Measurements from ENCODE around the gene RBFOX2. TPM values are rescaled to one million over a fixed set of nuclear protein-coding genes. Genes with fewer than 3 reads are reported as not detected.

RBFOX2 gene
- total and polyA plus RNA-seq, 2 donors (not counting 3 experiments of a cell fraction or from before 2014, with no cell fraction given), result 125 to 142 TPM

GRCh38 chr22:35993048-35993714 lies 35.4 kb downstream of the RBFOX2 start:
- Histone ChIP-seq H3K79me2 (ENCODE audit: control insufficient read depth, insufficient read depth, low read length) (peaks cover 23% of the 10 kb centered on the region), H3K9me3 (replicated peaks; ENCODE audit: control insufficient read depth, insufficient read depth, low read length) (no peaks in the 10 kb centered on the region), H3K4me1 (ENCODE audit: control insufficient read depth, extremely low read depth, insufficient read depth, low read length) (peaks cover 24% of the 10 kb centered on the region), H4K20me1 (replicated peaks; ENCODE audit: control insufficient read depth, extremely low read depth, insufficient read depth, low read length) (no peaks in the 10 kb centered on the region), H3K4me3 (replicated peaks in 1 of 3; ENCODE audit: insufficient read depth in 1 of 3, low read depth in 1 of 3, low read length in 3 of 3) (no peak overlapping the region), H3K4me2 (ENCODE audit: insufficient read depth, low read length) (no peak overlapping the region), H3K27me3 (ENCODE audit: control insufficient read depth in 2 of 2, insufficient read depth in 2 of 2, low read length in 2 of 2) (no peaks in the 10 kb centered on the region), H3K9ac (replicated peaks; ENCODE audit: extremely low read depth, insufficient read depth, low read length) (no peak overlapping the region), H3K36me3 (ENCODE audit: control insufficient read depth in 2 of 2, extremely low read depth in 1 of 2, insufficient read depth in 2 of 2, low read length in 2 of 2) (no peaks in the 10 kb centered on the region), H3K9me1 (replicated peaks; ENCODE audit: control insufficient read depth, extremely low read depth, insufficient read depth, low read length) (no peaks in the 10 kb centered on the region), H2AFZ (ENCODE audit: low read depth, low read length) (no peak overlapping the region), H3K27ac (ENCODE audit: insufficient read depth, low read depth, low read length) (no peak overlapping the region)
- TF ChIP-seq JUN (IDR thresholded peaks at IDR 0.05; ENCODE audit: borderline replicate concordance, insufficient read depth, insufficient read length, low read depth), result no peak
- CTCF ChIA-PET, result interaction anchor here (0.9 to 1.0 kb wide), 3 partner anchors 11 to 72 kb away, joined by 4 to 9 read pairs (median 4); no protein-coding TSS in a partner anchor
- intact Hi-C loops (cut with micrococcal nuclease), result no loop called here
- DNase-seq (ENCODE audit: low read depth, low spot score), result no peak
- BruUV-seq (replicated peaks), result no TSS peak
- dilution Hi-C loops (cut with MboI; ENCODE audit: extremely low pct_ligation_motif_present, low sequenced_read_pairs), result no loop called here
- no peak for FAIRE-seq
- POLR2A ChIA-PET, result no interaction called here

GRCh38 chr22:35991168-35991567 lies 37.5 kb downstream of the RBFOX2 start:
- dilution Hi-C loops (cut with MboI; ENCODE audit: extremely low pct_ligation_motif_present, low sequenced_read_pairs), result no loop called here

More at GRCh38 chr22:35991168-35991567, 37.5 kb downstream of the RBFOX2 start:
- TF ChIP-seq POLR2A (IDR thresholded peaks at IDR 0.05; ENCODE audit: low read depth, low read length), result no peak
- TF ChIP-seq FOS (IDR thresholded peaks at IDR 0.05; ENCODE audit: borderline replicate concordance, insufficient read depth, low read length), result no peak
- no peak overlapping the region for H3K27ac ChIP-seq (ENCODE audit: insufficient read depth, low read depth, low read length)
- BruUV-seq (replicated peaks), result no TSS peak
- no peak overlapping the region for H2AFZ ChIP-seq (ENCODE audit: low read depth, low read length)
- CTCF ChIA-PET, result no interaction called here
- no peak overlapping the region for H3K4me3 ChIP-seq (replicated peaks in 1 of 3; ENCODE audit: insufficient read depth in 1 of 3, low read depth in 1 of 3, low read length in 3 of 3)
- peaks cover 14% of the 10 kb centered on the region for H3K4me1 ChIP-seq (ENCODE audit: control insufficient read depth, extremely low read depth, insufficient read depth, low read length)
- intact Hi-C loops (cut with micrococcal nuclease), result no loop called here
- DNase-seq (ENCODE audit: low read depth, low spot score) (no peak), FAIRE-seq (no peak)
- H3K9me3 ChIP-seq (replicated peaks; ENCODE audit: control insufficient read depth, insufficient read depth, low read length), result no peaks in the 10 kb centered on the region
- peaks cover 17% of the 10 kb centered on the region for H3K79me2 ChIP-seq (ENCODE audit: control insufficient read depth, insufficient read depth, low read length)
- no peaks in the 10 kb centered on the region for H3K27me3 ChIP-seq (ENCODE audit: control insufficient read depth in 2 of 2, insufficient read depth in 2 of 2, low read length in 2 of 2)
- H3K36me3 ChIP-seq (ENCODE audit: control insufficient read depth in 2 of 2, extremely low read depth in 1 of 2, insufficient read depth in 2 of 2, low read length in 2 of 2), result no peaks in the 10 kb centered on the region
- H3K4me2 ChIP-seq (ENCODE audit: insufficient read depth, low read length), result no peak overlapping the region
- POLR2A ChIA-PET, result no interaction called here
- no peaks in the 10 kb centered on the region for H3K9me1 ChIP-seq (replicated peaks; ENCODE audit: control insufficient read depth, extremely low read depth, insufficient read depth, low read length)
- H4K20me1 ChIP-seq (replicated peaks; ENCODE audit: control insufficient read depth, extremely low read depth, insufficient read depth, low read length), result peaks cover 2% of the 10 kb centered on the region
- no peak overlapping the region for H3K9ac ChIP-seq (replicated peaks; ENCODE audit: extremely low read depth, insufficient read depth, low read length)
